GM10266 (cell line): ENCODE data around the gene GDI2.

Experiments used
- DNase-seq: peaks from one replicate; pipeline ENCODE4 v3.0.0; 2012; ENCODE audit errors: extremely low spot score
- CTCF ChIP-seq: IDR thresholded peaks from 2 replicates; pipeline ENCODE4 v1.5.1; 2012; ENCODE audit warnings: mild to moderate bottlenecking, low read depth; ENCODE audit not compliant: control insufficient read depth, insufficient read depth; ENCODE audit errors: missing control alignments

The GDI2 gene

GRCh38 chr10:5720182-5720581, 93.1 kb downstream of the GDI2 start:
- no peak for TF ChIP-seq CTCF

GRCh38 chr10:5719546-5719945, 93.7 kb downstream of the GDI2 start:
- TF ChIP-seq CTCF: no peak
- no peak for DNase-seq

More at GRCh38 chr10:5720182-5720581, 93.1 kb downstream of the GDI2 start:
- DNase-seq: no peak
